SU-DHL-6 (cell line): ENCODE data around the gene GRB10.

ENCODE experiments used
- H2AFZ ChIP-seq: fragments of 200-600 bp; sonication (generic); 2 replicates; pipeline ENCODE4 v1.6.1; 2014; ENCODE audit warnings: low read depth, mild to moderate bottlenecking, moderate library complexity, mixed read lengths, antibody characterized with exemption, low read length; ENCODE audit not compliant: severe bottlenecking
- H3F3A ChIP-seq: fragments of 200-600 bp; shearing (Covaris generic); 2 replicates; pipeline ENCODE4 v1.6.0; 2016; ENCODE audit warnings: antibody characterized with exemption, mild to moderate bottlenecking; ENCODE audit not compliant: insufficient read depth
- H3K27ac ChIP-seq: fragments of 200-600 bp; sonication (generic); 2 replicates; pipeline ENCODE4 v1.5.1; 2016; ENCODE audit warnings: low read depth, mild to moderate bottlenecking, low read length, moderate library complexity, mixed read lengths
- H3K27me3 ChIP-seq: fragments of 200-600 bp; sonication (generic), shearing (Covaris generic); 2 replicates; pipeline ENCODE4 v1.6.0; 2014; ENCODE audit warnings: mild to moderate bottlenecking, low read length
- H3K36me3 ChIP-seq: fragments of 200-600 bp; sonication (generic); 2 replicates; pipeline ENCODE4 v1.6.1; 2014; ENCODE audit warnings: mild to moderate bottlenecking, low read length, mixed read lengths
- H3K4me2 ChIP-seq: fragments of 300-600, 200-600 bp; shearing (Covaris generic), sonication (generic); 2 replicates; pipeline ENCODE4 v1.6.0; 2014; ENCODE audit warnings: low read length, low read depth, mild to moderate bottlenecking; ENCODE audit not compliant: poor library complexity, severe bottlenecking
- H3K4me3 ChIP-seq: fragments of 200-600 bp; sonication (generic); 2 replicates; pipeline ENCODE4 v1.5.1; 2014; ENCODE audit warnings: antibody characterized with exemption, low read length, mild to moderate bottlenecking, mixed read lengths; ENCODE audit not compliant: insufficient read depth, poor library complexity, severe bottlenecking
- H3K79me2 ChIP-seq: fragments of 200-600 bp; sonication (generic); 2 replicates; pipeline ENCODE4 v1.6.1; 2014; ENCODE audit warnings: mild to moderate bottlenecking, low read length, moderate library complexity; ENCODE audit not compliant: insufficient read depth
- H3K9ac ChIP-seq: fragments of 200-600 bp; sonication (generic); 2 replicates; pipeline ENCODE4 v1.7.0; 2014; ENCODE audit warnings: mild to moderate bottlenecking, low read length
- H3K9me2 ChIP-seq: fragments of 200-600 bp; sonication (generic); replicated peaks from 2 replicates; pipeline ENCODE4 v1.6.1; 2014; ENCODE audit warnings: low read length; ENCODE audit not compliant: insufficient read depth
- H3K9me3 ChIP-seq: fragments of 200-600 bp; sonication (generic); 2 replicates; pipeline ENCODE4 v1.6.1; 2014; ENCODE audit warnings: low read length, mixed read lengths; ENCODE audit not compliant: insufficient read depth
- H4K20me1 ChIP-seq: fragments of 200-600 bp; sonication (generic); 2 replicates; pipeline ENCODE4 v1.6.1; 2014; ENCODE audit warnings: low read depth, mild to moderate bottlenecking, antibody characterized with exemption, low read length, moderate library complexity, mixed read lengths
- EZH2phosphoT487 ChIP-seq: fragments of 200-600 bp; sonication (generic), shearing (Covaris generic); conservative IDR thresholded peaks from 2 replicates; pipeline ENCODE4 v1.6.1; 2018; ENCODE audit warnings: mild to moderate bottlenecking, antibody characterized with exemption, low read length, moderate library complexity, mixed read lengths
- TF ChIP-seq, protein P1 (sequence below): fragments of 200-600 bp; sonication (generic); IDR thresholded peaks from one replicate; pipeline ENCODE4 v1.5.1; 2017; ENCODE audit warnings: antibody characterized with exemption, mild to moderate bottlenecking, low read length, moderate library complexity; ENCODE audit not compliant: insufficient read depth, poor library complexity, severe bottlenecking

GRB10 gene

DNA sequence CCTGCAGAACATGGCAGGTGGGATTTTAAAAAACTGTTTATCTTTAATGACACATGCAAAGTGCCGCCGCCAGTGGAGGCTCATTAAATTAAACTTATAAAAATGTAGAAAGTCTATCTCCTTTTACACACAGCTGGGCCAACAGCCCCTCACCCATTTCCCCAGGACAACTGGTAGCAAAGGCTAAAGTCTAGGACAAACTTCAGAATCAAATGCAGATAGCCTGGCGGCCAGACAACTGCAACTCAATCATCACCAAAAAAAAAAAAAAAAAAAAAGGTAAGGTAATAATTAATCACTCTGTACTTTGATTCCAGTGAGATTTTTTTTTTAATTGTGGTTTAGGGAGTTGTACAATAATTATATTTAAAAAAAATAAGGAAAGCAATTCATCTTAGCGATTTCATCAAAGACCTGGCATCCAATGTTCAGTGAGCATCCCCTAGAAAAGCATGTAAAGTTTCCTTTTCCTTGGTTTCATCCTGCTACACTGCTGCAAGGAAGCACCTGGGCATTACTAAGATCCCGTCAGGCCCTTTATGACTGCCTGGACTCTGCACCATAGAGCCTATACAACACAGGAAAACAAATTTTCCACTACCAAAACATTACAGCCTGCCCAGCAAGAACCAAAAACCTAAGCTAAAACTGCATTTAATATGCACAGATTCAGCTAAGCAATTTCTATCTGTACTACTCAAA lies 98.5 kb downstream of the GRB10 start:
- Histone ChIP-seq H3K27ac (no peak overlapping the region), H3K79me2 (no peaks in the 10 kb centered on the region), H3K4me2 (no peak overlapping the region), H3K9ac (no peak overlapping the region), H3K36me3 (no peaks in the 10 kb centered on the region), H2AFZ (no peak overlapping the region), H3K9me3 (no peaks in the 10 kb centered on the region), H3K9me2 (no peaks in the 10 kb centered on the region), H4K20me1 (no peaks in the 10 kb centered on the region), H3K27me3 (0 out of 2 replicates have a peak, but pooled peaks cover 5% of the 10 kb centered on the region), H3F3A (no peaks in the 10 kb centered on the region), H3K4me3 (no peak overlapping the region)
- TF ChIP-seq EZH2phosphoT487, result no peak

DNA sequence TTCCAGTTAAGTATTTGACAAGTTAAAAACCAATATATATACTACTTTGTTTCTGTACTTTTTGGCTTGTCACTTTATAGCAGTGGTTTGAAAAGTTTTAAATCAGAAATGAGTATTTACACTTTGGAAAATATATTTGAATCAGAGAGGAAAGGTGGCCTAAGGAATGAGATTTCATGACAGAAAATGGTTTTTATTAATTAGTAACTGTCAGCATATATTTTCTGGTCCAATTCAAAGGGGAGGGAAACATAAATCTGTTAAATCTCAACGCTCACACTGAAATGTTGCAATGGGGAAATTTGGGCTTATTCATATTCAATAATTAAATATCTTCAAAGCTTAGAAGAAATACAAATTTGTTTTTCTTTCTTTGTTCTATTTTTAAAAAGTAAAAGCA lies 100.1 kb downstream of the GRB10 start:
- no peaks in the 10 kb centered on the region for H3F3A ChIP-seq
- no peaks in the 10 kb centered on the region for H3K9me3 ChIP-seq
- no peak overlapping the region for H2AFZ ChIP-seq
- H3K79me2 ChIP-seq, result no peaks in the 10 kb centered on the region
- H3K4me3 ChIP-seq, result no peak overlapping the region
- TF ChIP-seq, protein P1, sequence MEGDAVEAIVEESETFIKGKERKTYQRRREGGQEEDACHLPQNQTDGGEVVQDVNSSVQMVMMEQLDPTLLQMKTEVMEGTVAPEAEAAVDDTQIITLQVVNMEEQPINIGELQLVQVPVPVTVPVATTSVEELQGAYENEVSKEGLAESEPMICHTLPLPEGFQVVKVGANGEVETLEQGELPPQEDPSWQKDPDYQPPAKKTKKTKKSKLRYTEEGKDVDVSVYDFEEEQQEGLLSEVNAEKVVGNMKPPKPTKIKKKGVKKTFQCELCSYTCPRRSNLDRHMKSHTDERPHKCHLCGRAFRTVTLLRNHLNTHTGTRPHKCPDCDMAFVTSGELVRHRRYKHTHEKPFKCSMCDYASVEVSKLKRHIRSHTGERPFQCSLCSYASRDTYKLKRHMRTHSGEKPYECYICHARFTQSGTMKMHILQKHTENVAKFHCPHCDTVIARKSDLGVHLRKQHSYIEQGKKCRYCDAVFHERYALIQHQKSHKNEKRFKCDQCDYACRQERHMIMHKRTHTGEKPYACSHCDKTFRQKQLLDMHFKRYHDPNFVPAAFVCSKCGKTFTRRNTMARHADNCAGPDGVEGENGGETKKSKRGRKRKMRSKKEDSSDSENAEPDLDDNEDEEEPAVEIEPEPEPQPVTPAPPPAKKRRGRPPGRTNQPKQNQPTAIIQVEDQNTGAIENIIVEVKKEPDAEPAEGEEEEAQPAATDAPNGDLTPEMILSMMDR, result no peak
- TF ChIP-seq EZH2phosphoT487, result no peak
- no peaks in the 10 kb centered on the region for H3K36me3 ChIP-seq
- H4K20me1 ChIP-seq, result no peaks in the 10 kb centered on the region
- no peak overlapping the region for H3K4me2 ChIP-seq
- no peak overlapping the region for H3K27ac ChIP-seq
- H3K27me3 ChIP-seq, result 0 out of 2 replicates have a peak, but pooled peaks cover 5% of the 10 kb centered on the region
- no peak overlapping the region for H3K9ac ChIP-seq
- H3K9me2 ChIP-seq, result no peaks in the 10 kb centered on the region

DNA sequence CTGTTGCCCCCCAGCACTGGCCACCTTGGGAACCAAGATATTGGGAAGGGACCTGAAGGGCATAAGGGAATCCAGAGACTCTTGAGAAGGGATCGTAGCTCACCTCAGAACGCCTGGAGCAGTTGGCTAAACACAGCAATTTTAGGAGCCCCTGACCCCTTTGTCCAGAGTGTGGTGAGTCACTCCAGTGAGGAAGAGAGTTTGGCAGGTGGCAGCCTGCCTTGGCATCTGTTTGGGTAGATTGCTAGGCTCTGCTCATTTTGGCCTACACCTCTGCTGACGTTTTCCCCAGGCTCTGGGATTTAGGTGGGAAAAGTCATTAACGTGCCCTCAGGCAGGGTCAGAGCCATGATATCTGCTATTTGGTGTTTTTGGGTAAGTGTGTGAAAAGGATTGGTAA lies 100.6 kb downstream of the GRB10 start:
- Histone ChIP-seq H3K79me2 (no peaks in the 10 kb centered on the region), H3K9me2 (no peaks in the 10 kb centered on the region), H2AFZ (no peak overlapping the region), H3F3A (no peaks in the 10 kb centered on the region), H3K27ac (no peak overlapping the region), H3K9ac (no peak overlapping the region), H3K4me2 (no peak overlapping the region), H3K9me3 (no peaks in the 10 kb centered on the region), H3K4me3 (no peak overlapping the region), H3K36me3 (no peaks in the 10 kb centered on the region), H3K27me3 (0 out of 2 replicates have a peak, but pooled peaks cover 5% of the 10 kb centered on the region), H4K20me1 (no peaks in the 10 kb centered on the region)
- TF ChIP-seq, protein P1, result no peak
- no peak for TF ChIP-seq EZH2phosphoT487

DNA sequence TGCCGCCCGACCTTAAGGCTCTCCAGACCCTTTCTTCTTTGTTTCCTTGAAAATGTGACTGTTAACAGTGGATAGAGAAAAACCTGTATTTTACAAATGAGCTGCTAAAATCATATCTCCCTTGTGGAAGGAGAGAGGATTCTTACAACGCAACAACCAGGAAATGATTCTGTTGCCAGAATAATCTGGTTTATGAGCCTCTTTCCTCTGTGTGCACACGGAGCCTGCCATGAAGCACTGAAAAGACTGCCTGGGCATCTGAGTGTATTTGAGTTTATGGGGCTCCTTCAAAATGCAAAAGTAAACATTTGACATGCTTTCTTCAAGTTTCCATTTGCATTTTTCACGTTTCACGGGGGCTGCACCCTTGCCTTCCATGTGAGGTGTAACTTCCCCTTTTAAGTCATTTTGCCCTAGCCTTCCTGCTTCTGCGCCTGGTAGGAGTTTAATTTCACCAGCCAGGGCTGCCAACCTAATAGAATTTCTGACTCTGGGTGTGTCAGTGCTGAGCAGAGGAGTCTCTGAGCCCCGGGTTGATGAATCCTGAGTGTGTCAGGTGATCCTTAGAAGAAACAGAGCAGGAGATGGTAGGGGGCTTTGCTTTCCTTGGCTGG lies 101.2 kb downstream of the GRB10 start:
- Histone ChIP-seq H3K4me3 (no peak overlapping the region), H3K9me3 (no peaks in the 10 kb centered on the region), H3K79me2 (no peaks in the 10 kb centered on the region), H4K20me1 (no peaks in the 10 kb centered on the region), H3K4me2 (no peak overlapping the region), H3K36me3 (no peaks in the 10 kb centered on the region), H3K27ac (no peak overlapping the region), H3K9me2 (no peaks in the 10 kb centered on the region), H3K9ac (no peak overlapping the region), H2AFZ (no peak overlapping the region), H3F3A (no peaks in the 10 kb centered on the region), H3K27me3 (0 out of 2 replicates have a peak, but pooled peaks cover 5% of the 10 kb centered on the region)
- no peak for TF ChIP-seq EZH2phosphoT487
- TF ChIP-seq, protein P1, result no peak
